Keratinocyte (primary cell): ENCODE results near the gene RBM17.

Source experiments
- CTCF ChIP-seq, 3 experiments: IDR thresholded peaks in 1 of 3; conservative IDR thresholded peaks in 1 of 3; optimal IDR thresholded peaks in 1 of 3; 2 replicates in 2 of 3; 3 replicates in 1 of 3; pipeline versions ENCODE3 to v1.5.1; 2011; ENCODE audit warnings: low read length in 3 of 3, mild to moderate bottlenecking in 3 of 3, moderate library complexity in 2 of 3, control low read depth in 1 of 3, inconsistent platforms in 1 of 3; ENCODE audit not compliant: insufficient read depth in 2 of 3; ENCODE audit errors: extremely low read depth in 1 of 3
- EZH2 ChIP-seq: IDR thresholded peaks from one replicate; pipeline ENCODE4 v1.6.1; 2012; ENCODE audit warnings: inconsistent platforms, mild to moderate bottlenecking, low read length, moderate library complexity

DNA sequence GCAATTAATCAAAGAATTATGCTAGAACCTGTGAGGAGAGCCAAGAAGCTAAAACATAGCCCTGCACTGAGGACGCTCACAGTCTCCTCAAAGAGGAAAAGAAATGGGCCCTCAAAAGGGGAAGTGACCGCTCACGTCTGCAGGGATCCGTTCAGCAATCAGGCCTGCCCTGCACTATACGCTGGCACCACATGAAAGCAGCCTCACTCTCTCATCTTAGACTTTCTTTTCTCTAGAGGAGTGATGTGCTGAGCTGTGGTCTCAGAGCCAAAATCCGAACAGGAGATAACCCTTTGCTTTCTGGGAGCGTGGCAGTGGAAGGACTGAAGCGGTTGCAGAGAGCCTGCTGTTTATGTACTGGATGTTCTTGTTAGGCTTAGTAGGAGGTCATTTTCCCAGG lies 20.4 kb upstream of the RBM17 start:
- TF ChIP-seq CTCF (optimal IDR thresholded peaks at IDR 0.05 in 1 of 3, IDR thresholded peaks at IDR 0.05 in 1 of 3, conservative IDR thresholded peaks at IDR 0.05 in 1 of 3; ENCODE audit: extremely low read depth in 1 of 3, insufficient read depth in 2 of 3, low read length in 3 of 3) (no peak), EZH2 (no peak)
